PFSK-1 (cell line): Measurements from ENCODE around the gene KDM7A.

ENCODE experiments used
- FOXP2 ChIP-seq: optimal IDR thresholded peaks from 2 replicates; pipeline ENCODE3; 2011; ENCODE audit warnings: borderline replicate concordance, control low read depth, inconsistent platforms; ENCODE audit not compliant: insufficient read depth; ENCODE audit errors: extremely low read length, extremely low read depth
- POLR2AphosphoS5 ChIP-seq: IDR thresholded peaks from 2 replicates; pipeline ENCODE4 v1.6.1; 2012; ENCODE audit warnings: low read depth, mild to moderate bottlenecking, control low read depth, low read length, moderate library complexity
- REST ChIP-seq, 2 experiments: IDR thresholded peaks; 2 replicates each; pipeline versions ENCODE4 v1.6.1 to v1.8.0; 2011 to 2012; ENCODE audit warnings: low read depth in 2 of 2, low read length in 2 of 2, control low read depth in 1 of 2, inconsistent platforms in 1 of 2, mild to moderate bottlenecking in 1 of 2, moderate library complexity in 1 of 2; ENCODE audit not compliant: insufficient read depth in 1 of 2
- SIN3A ChIP-seq: IDR thresholded peaks from 2 replicates; pipeline ENCODE4 v1.6.1; 2012; ENCODE audit warnings: mild to moderate bottlenecking, low read length, moderate library complexity, borderline replicate concordance; ENCODE audit not compliant: insufficient read depth
- TAF1 ChIP-seq: IDR thresholded peaks from 2 replicates; pipeline ENCODE4 v1.6.1; 2012; ENCODE audit warnings: low read length, control low read depth, borderline replicate concordance; ENCODE audit not compliant: insufficient read depth

KDM7A gene

GRCh38 chr7:140213684-140214074 is 36.9 kb upstream of the KDM7A start:
- TF ChIP-seq FOXP2 = no peak
- no peak for TF ChIP-seq POLR2AphosphoS5
- no peak for TF ChIP-seq TAF1
- TF ChIP-seq REST (IDR thresholded peaks at IDR 0.05; ENCODE audit: insufficient read depth in 1 of 2, low read depth in 2 of 2, low read length in 2 of 2) = no peak
- no peak for TF ChIP-seq SIN3A

GRCh38 chr7:140212100-140212881 is 35.5 kb upstream of the KDM7A start:
- TF ChIP-seq SIN3A (no peak), FOXP2 (no peak), TAF1 (no peak), REST (IDR thresholded peaks at IDR 0.05; ENCODE audit: insufficient read depth in 1 of 2, low read depth in 2 of 2, low read length in 2 of 2) (no peak), POLR2AphosphoS5 (no peak)

- TF ChIP-seq REST (IDR thresholded peaks at IDR 0.05; ENCODE audit: insufficient read depth in 1 of 2, low read depth in 2 of 2, low read length in 2 of 2) = no peak
- TF ChIP-seq SIN3A = no peak
- TF ChIP-seq POLR2AphosphoS5 = no peak
- no peak for TF ChIP-seq FOXP2
- TF ChIP-seq TAF1 = no peak
These were observed 34.9 kb upstream of the KDM7A start for GRCh38 chr7:140211698-140212097.

GRCh38 chr7:140209866-140210609 is 33.3 kb upstream of the KDM7A start:
- no peak for TF ChIP-seq POLR2AphosphoS5
- TF ChIP-seq SIN3A = no peak
- TF ChIP-seq REST (IDR thresholded peaks at IDR 0.05; ENCODE audit: insufficient read depth in 1 of 2, low read depth in 2 of 2, low read length in 2 of 2) = no peak
- no peak for TF ChIP-seq TAF1
